NAMALWA (cell line): Measurements from ENCODE around the gene NDUFAF5.

Experiments used
- DNase-seq: peaks from one replicate; pipeline ENCODE4 v3.0.0-alpha.2; 2015; ENCODE audit warnings: low spot score

The NDUFAF5 gene

GRCh38 chr20:13822459-13822858 is 37.6 kb downstream of the NDUFAF5 start:
- DNase-seq: no peak

- no peak for DNase-seq
Measured at GRCh38 chr20:13824459-13824858, 39.6 kb downstream of the NDUFAF5 start.

GRCh38 chr20:13825465-13825864 is 40.6 kb downstream of the NDUFAF5 start:
- DNase-seq: no peak

- no peak for DNase-seq
Measured at GRCh38 chr20:13831476-13831875, 46.6 kb downstream of the NDUFAF5 start.

GRCh38 chr20:13838664-13839063 is 53.8 kb downstream of the NDUFAF5 start:
- no peak for DNase-seq

GRCh38 chr20:13839421-13840092 is 54.7 kb downstream of the NDUFAF5 start:
- no peak for DNase-seq

GRCh38 chr20:13840093-13840465 is 55.3 kb downstream of the NDUFAF5 start:
- DNase-seq: no peak

- DNase-seq: no peak
Measured at GRCh38 chr20:13841206-13841605, 56.4 kb downstream of the NDUFAF5 start.

- DNase-seq: no peak
Measured at GRCh38 chr20:13844296-13844695, 59.5 kb downstream of the NDUFAF5 start.

GRCh38 chr20:13851279-13851678 is 66.5 kb downstream of the NDUFAF5 start:
- DNase-seq: no peak

GRCh38 chr20:13852306-13852705 is 67.5 kb downstream of the NDUFAF5 start:
- no peak for DNase-seq

- peak; percentile 20 for DNase-seq
Measured at GRCh38 chr20:13855613-13856012, 70.8 kb downstream of the NDUFAF5 start.

GRCh38 chr20:13856354-13856753 is 71.5 kb downstream of the NDUFAF5 start:
- DNase-seq: no peak

- DNase-seq: no peak
Measured at GRCh38 chr20:13857304-13857703, 72.5 kb downstream of the NDUFAF5 start.

GRCh38 chr20:13857961-13858360 is 73.1 kb downstream of the NDUFAF5 start:
- DNase-seq: no peak

- no peak for DNase-seq
Measured at GRCh38 chr20:13858439-13858838, 73.6 kb downstream of the NDUFAF5 start.

GRCh38 chr20:13858871-13859270 is 74.0 kb downstream of the NDUFAF5 start:
- DNase-seq: no peak

- DNase-seq: no peak
Measured at GRCh38 chr20:13862245-13862644, 77.4 kb downstream of the NDUFAF5 start.

GRCh38 chr20:13863244-13863643 is 78.4 kb downstream of the NDUFAF5 start:
- DNase-seq: no peak

- no peak for DNase-seq
Measured at GRCh38 chr20:13865156-13865555, 80.3 kb downstream of the NDUFAF5 start.

GRCh38 chr20:13865791-13866351 is 81.0 kb downstream of the NDUFAF5 start:
- DNase-seq: no peak

- DNase-seq: no peak
Measured at GRCh38 chr20:13868331-13868730, 83.5 kb downstream of the NDUFAF5 start.

- peak; percentile 19 for DNase-seq
Measured at GRCh38 chr20:13870170-13870748, 85.4 kb downstream of the NDUFAF5 start.
